Aorta (tissue), 5 donors: ENCODE data around the gene RTL1. TPM values are rescaled to one million over a fixed set of nuclear protein-coding genes. Genes with fewer than 3 reads are reported as not detected.

Experiments used
- ATAC-seq: fragments of 200-7000 bp; cut with Tn5 transposase; one replicate; pipeline ENCODE4 v1.9.1; 2022; ENCODE audit warnings: moderate library complexity; ENCODE audit not compliant: low FRiP score
- DNase-seq, 2 donors: peaks; one replicate each; pipeline ENCODE4 v3.0.0-alpha.2; 2020
- H3K27ac ChIP-seq, 2 donors: one replicate each; pipeline ENCODE4 v1.5.1; 2013; ENCODE audit warnings: low read length in 2 of 2, mild to moderate bottlenecking in 2 of 2, moderate library complexity in 2 of 2, control low read depth in 1 of 2, inconsistent platforms in 1 of 2, low read depth in 1 of 2
- H3K27me3 ChIP-seq, 2 donors: one replicate each; pipeline ENCODE4 v1.6.1; 2013; ENCODE audit warnings: control low read depth in 1 of 2, low read length in 1 of 2, mild to moderate bottlenecking in 1 of 2, moderate library complexity in 1 of 2; ENCODE audit not compliant: insufficient read depth in 2 of 2, control insufficient read depth in 1 of 2
- H3K36me3 ChIP-seq, 2 donors: one replicate each; pipeline ENCODE4 v1.6.1; 2013; ENCODE audit warnings: control low read depth in 1 of 2, low read length in 1 of 2, mild to moderate bottlenecking in 1 of 2; ENCODE audit not compliant: insufficient read depth in 2 of 2, control insufficient read depth in 1 of 2
- H3K4me1 ChIP-seq, 2 donors: one replicate each; pipeline ENCODE4 v1.6.1; 2013; ENCODE audit warnings: low read length in 2 of 2, control low read depth in 1 of 2, mild to moderate bottlenecking in 1 of 2, moderate library complexity in 1 of 2; ENCODE audit not compliant: insufficient read depth in 2 of 2, control insufficient read depth in 1 of 2
- H3K4me3 ChIP-seq, 2 donors: one replicate each; pipeline ENCODE4 v1.5.1; 2013; ENCODE audit warnings: low read length in 2 of 2, control low read depth in 1 of 2, mild to moderate bottlenecking in 1 of 2
- H3K9me3 ChIP-seq: one replicate; pipeline ENCODE4 v1.6.1; 2013; ENCODE audit warnings: mild to moderate bottlenecking, low read length; ENCODE audit not compliant: control insufficient read depth
- WGBS, 2 donors: extraction: QIAGEN DNeasy Blood & Tissue Kit; methylation state at CpG; one replicate each; pipeline ENCODE4 v1.1.7; 2013; 5-methylcytosine and 5-hydroxymethylcytosine counted together
- intact Hi-C, 2 donors: fragments of 100-400 bp; cut with DNase I; formaldehyde crosslinking; loops; one replicate each; pipeline versions ENCODE4 v1.14.2 to v1.15.0; 2022
- polyA plus RNA-seq, 2 donors: library from polyadenylated mRNA; stranded (reverse); fragments of 200-250 nt; gene quantifications; one replicate each; pipeline ENCODE4 v1.2.3, GENCODE V29; 2013
- total RNA-seq, 2 donors: library from RNA; stranded (reverse); fragmentation: NEBNext Ultra II Directional; extraction: Animal tissue kit (Norgen Biotek cat#: 25700); gene quantifications; one replicate each; pipeline ENCODE4 v1.2.1, GENCODE V29; 2021
- donor health status: healthy with polysubstance abuse.
- donor health status: Bipolar disorder and iron deficiency.
- donor health status: DM: no; HTN: no; CAD: no.
- donor health status: DM: no; HTN: no; CAD: no.
- donor health status: DM: yes; HTN: yes; CAD: no.

The RTL1 gene
- total and polyA plus RNA-seq, 4 donors: not detected

DNA sequence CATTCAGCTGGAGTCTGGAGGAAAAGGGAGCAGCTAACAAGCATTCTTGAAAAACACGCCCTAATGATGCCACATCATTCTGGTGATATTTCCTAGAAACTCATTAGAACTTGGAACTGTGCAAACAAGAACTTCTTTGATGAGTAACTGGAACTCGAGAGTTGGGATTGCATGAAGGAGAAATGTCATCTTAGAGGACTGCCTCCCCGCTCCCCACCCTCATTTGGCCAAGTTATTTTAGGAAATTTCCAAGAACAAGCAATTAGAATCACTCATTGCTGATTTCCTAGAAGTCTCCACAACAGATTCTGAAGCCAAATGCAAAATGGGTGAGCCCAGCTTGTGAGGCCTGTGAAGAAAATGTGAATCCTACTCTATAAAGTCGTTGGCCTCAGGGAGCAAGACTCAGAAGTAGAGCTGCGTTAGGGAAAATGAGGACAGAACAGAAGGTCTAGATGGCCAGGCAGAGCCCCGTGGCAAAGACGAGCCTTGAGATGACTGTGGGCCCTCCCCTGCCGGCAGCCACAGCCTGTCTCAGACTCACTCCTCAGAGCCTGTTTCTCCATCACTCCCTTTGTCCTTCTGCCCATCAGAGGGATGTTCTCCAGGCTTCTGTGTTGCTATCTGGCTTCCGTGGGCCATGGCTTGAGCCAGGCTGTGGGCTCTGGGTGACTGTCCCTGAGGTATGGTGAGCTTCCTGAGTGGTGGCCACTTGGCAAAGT lies 38.4 kb downstream of the RTL1 start:
- no peaks in the 10 kb centered on the region for H3K4me1 ChIP-seq
- no peak overlapping the region for H3K4me3 ChIP-seq
- no peaks in the 10 kb centered on the region for H3K27me3 ChIP-seq
- H3K27ac ChIP-seq: no peak overlapping the region
- DNase-seq: peak in 1 of 2 donors; percentile 20
- 68 to 77% methylated on average over 9 of the region's 9 CpGs for WGBS, 2 donors
- H3K36me3 ChIP-seq: no peaks in the 10 kb centered on the region
- peak; percentile 62 for ATAC-seq
- no peaks in the 10 kb centered on the region for H3K9me3 ChIP-seq
- intact Hi-C loops: no loop called here

GRCh38 chr14:100864206-100864605 lies 39.3 kb downstream of the RTL1 start:
- H3K27ac ChIP-seq: no peak overlapping the region
- H3K36me3 ChIP-seq: no peaks in the 10 kb centered on the region
- DNase-seq: peak in 1 of 2 donors; percentile 31
- no peak for ATAC-seq
- intact Hi-C loops: no loop called here
- H3K27me3 ChIP-seq: no peaks in the 10 kb centered on the region
- WGBS, 2 donors: 88 to 90% methylated on average over 10 of the region's 10 CpGs
- H3K4me1 ChIP-seq: no peaks in the 10 kb centered on the region
- H3K9me3 ChIP-seq: no peaks in the 10 kb centered on the region
- H3K4me3 ChIP-seq: no peak overlapping the region

DNA sequence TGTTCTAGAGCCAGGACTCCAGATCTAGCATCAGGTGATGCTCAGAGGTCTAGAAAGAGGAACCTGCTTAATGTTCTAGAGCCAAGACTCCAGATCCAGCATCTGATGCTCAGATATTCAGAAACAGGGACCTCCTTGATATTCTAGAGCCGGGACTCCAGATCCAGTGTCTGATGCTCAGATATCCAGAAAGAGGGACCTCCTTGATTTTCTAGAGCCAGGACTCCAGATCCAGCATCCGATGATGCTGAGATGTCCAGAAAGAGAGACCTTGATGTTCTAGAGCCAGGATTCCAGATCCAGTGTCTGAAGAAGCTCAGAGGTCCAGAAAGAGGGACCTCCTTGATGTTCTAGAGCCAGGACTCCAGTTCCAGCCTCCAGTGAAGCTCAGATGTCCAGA lies 40.7 kb downstream of the RTL1 start:
- 92 to 94% methylated on average over 2 of the region's 2 CpGs for WGBS, 2 donors
- DNase-seq: no peak
- no peak for ATAC-seq

DNA sequence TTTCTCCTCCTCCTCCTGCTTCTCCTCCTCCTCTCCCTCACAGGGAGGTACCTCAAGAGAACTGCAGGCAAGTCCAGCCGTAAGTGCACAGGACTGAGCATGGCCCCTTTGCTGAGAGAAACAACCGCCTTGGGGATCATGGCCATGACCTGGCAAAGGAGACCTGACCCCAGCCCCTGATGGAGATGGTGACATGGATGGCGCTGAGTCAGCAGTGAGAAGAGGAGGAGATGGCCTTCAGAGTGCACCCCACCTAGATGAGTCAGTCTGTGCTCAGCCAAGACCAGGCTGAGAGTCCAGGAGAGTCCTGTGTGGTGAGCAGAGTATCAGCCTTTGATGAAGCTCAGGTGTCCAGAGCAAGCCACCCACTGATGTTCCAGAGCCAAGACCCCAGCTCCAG lies 41.2 kb downstream of the RTL1 start:
- DNase-seq (peak; percentile 48 to 59), ATAC-seq (no peak)
- Histone ChIP-seq H3K9me3 (no peaks in the 10 kb centered on the region), H3K27ac (no peak overlapping the region), H3K36me3 (no peaks in the 10 kb centered on the region), H3K27me3 (no peaks in the 10 kb centered on the region), H3K4me1 (no peaks in the 10 kb centered on the region), H3K4me3 (no peak overlapping the region)
- intact Hi-C loops: no loop called here
- WGBS, 2 donors: 61 to 79% methylated on average over 3 of the region's 3 CpGs

More for the DNA sequence above, 40.7 kb downstream of the RTL1 start:
- Histone ChIP-seq H3K9me3 (no peaks in the 10 kb centered on the region), H3K4me3 (no peak overlapping the region), H3K36me3 (no peaks in the 10 kb centered on the region), H3K27ac (no peak overlapping the region), H3K27me3 (no peaks in the 10 kb centered on the region), H3K4me1 (no peaks in the 10 kb centered on the region)
- intact Hi-C loops: no loop called here

GRCh38 chr14:100861937-100862247 lies 41.6 kb downstream of the RTL1 start:
- intact Hi-C loops: no loop called here
- no peak for ATAC-seq
- WGBS, 2 donors: 93 to 94% methylated on average over 2 of the region's 2 CpGs

DNA sequence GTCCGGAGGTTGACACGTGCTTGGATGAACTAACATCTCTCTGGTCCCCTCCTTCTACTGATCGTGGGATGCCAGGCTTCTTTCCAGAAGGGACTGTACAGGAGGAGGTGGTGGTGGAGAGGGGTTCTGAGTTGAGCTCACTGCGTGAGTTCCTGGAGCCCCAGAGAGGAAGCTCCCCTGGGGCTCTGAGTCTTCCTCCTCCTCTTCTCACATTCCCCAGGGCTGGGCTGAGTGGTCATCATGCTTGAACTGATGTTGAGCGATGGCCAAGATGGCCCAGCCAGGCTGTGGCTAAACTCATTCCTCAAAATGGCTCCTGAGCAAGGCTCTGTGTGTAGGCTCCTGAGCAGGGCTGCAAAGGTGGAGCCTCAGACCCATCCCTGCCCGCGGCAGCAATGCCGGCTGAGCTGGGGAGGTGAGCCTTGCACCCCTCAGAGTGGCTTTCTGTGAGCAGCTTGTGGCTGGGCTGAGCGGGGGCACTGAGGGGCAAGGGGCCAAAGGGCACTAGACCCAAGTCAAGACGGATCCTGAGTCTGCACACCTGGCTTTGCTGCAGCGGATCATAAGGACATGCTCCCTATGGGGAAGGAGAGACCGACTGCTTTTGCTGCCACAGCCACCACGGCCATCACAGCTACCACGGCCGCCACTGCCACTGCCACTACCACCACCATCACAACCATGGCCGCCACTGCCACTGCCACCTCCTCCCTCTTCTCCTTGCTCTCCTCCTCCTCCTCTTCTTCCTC lies 42.2 kb downstream of the RTL1 start:
- no peaks in the 10 kb centered on the region for H3K27me3 ChIP-seq
- H3K36me3 ChIP-seq: no peaks in the 10 kb centered on the region
- DNase-seq: peak; percentile 18 to 51
- no peaks in the 10 kb centered on the region for H3K4me1 ChIP-seq
- intact Hi-C loops: no loop called here
- WGBS, 2 donors: 87 to 89% methylated on average over 13 to 16 of the region's 16 CpGs
- no peaks in the 10 kb centered on the region for H3K9me3 ChIP-seq
- no peak overlapping the region for H3K27ac ChIP-seq
- ATAC-seq: no peak
- no peak overlapping the region for H3K4me3 ChIP-seq

More at GRCh38 chr14:100861937-100862247, 41.6 kb downstream of the RTL1 start:
- H3K27me3 ChIP-seq: no peaks in the 10 kb centered on the region
- no peaks in the 10 kb centered on the region for H3K4me1 ChIP-seq
- no peak for DNase-seq
- no peak overlapping the region for H3K27ac ChIP-seq
- no peak overlapping the region for H3K4me3 ChIP-seq
- H3K9me3 ChIP-seq: no peaks in the 10 kb centered on the region
- H3K36me3 ChIP-seq: no peaks in the 10 kb centered on the region

GRCh38 chr14:100860556-100861187 lies 42.9 kb downstream of the RTL1 start:
- DNase-seq: peak; percentile 35 to 56
- H3K36me3 ChIP-seq: no peaks in the 10 kb centered on the region
- H3K4me3 ChIP-seq: no peak overlapping the region
- no peaks in the 10 kb centered on the region for H3K4me1 ChIP-seq
- H3K27me3 ChIP-seq: no peaks in the 10 kb centered on the region
- WGBS, 2 donors: 73 to 83% methylated on average over 16 to 19 of the region's 19 CpGs
- H3K9me3 ChIP-seq: no peaks in the 10 kb centered on the region
- intact Hi-C loops: no loop called here
- no peak overlapping the region for H3K27ac ChIP-seq
- ATAC-seq: no peak

DNA sequence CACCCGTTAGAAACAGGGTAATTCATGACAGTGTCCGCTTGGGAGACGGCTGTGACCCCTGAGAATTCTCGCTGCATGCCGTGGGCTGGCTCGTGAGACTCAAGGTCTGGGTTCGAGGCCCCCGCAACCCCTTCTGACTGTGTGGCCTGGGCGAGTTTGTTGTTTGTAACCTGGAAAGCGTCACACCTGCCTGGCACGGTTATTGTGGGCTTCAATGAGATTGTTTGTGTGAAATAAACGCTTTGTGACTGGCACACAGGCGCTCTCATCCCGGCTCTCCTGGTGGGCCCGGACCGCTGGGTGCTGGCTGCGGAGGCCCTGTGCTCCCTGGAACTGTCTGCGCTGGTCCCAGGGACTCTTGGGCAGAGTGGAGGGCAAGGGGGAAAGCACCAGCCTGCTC lies 43.7 kb downstream of the RTL1 start:
- no peaks in the 10 kb centered on the region for H3K36me3 ChIP-seq
- DNase-seq (peak; percentile 29 to 56), ATAC-seq (no peak)
- intact Hi-C loops: no loop called here
- no peaks in the 10 kb centered on the region for H3K27me3 ChIP-seq
- H3K9me3 ChIP-seq: no peaks in the 10 kb centered on the region
- WGBS, 2 donors: 88 to 92% methylated on average over 18 of the region's 18 CpGs
- no peak overlapping the region for H3K4me3 ChIP-seq
- H3K27ac ChIP-seq: no peak overlapping the region
- no peaks in the 10 kb centered on the region for H3K4me1 ChIP-seq
